BLaER1 (cell line): ENCODE results near the gene RPS6KA5.
"Not testable (repeated sequence)": the region's sequence is repeated elsewhere in the genome, so short reads cannot be mapped to it uniquely, and the experiment has no call there.

Experiments used
- H3K27ac ChIP-seq: shearing (Covaris generic); formaldehyde crosslinking; 2 replicates; pipeline ENCODE4 v1.8.1; 2022
- H3K27me3 ChIP-seq: shearing (Covaris generic); formaldehyde crosslinking; 2 replicates; pipeline ENCODE4 v1.8.1; 2022
- H3K36me3 ChIP-seq: shearing (Covaris generic); formaldehyde crosslinking; 2 replicates; pipeline ENCODE4 v1.8.1; 2022
- H3K4me1 ChIP-seq: shearing (Covaris generic); formaldehyde crosslinking; 2 replicates; pipeline ENCODE4 v1.8.1; 2022
- H3K4me2 ChIP-seq: shearing (Covaris generic); formaldehyde crosslinking; 2 replicates; pipeline ENCODE4 v1.8.1; 2022
- H3K4me3 ChIP-seq: shearing (Covaris generic); formaldehyde crosslinking; 2 replicates; pipeline ENCODE4 v1.8.1; 2022
- H3K9ac ChIP-seq: shearing (Covaris generic); formaldehyde crosslinking; 2 replicates; pipeline ENCODE4 v1.8.1; 2022
- H3K9me3 ChIP-seq: shearing (Covaris generic); formaldehyde crosslinking; 2 replicates; pipeline ENCODE4 v1.8.1; 2022
- H4K20me1 ChIP-seq: shearing (Covaris generic); formaldehyde crosslinking; 2 replicates; pipeline ENCODE4 v1.8.1; 2022
- Cebpa-rat ChIP-seq: shearing (Covaris generic); IDR thresholded peaks from 2 replicates; pipeline ENCODE4 v1.8.1; 2022

The RPS6KA5 gene

DNA sequence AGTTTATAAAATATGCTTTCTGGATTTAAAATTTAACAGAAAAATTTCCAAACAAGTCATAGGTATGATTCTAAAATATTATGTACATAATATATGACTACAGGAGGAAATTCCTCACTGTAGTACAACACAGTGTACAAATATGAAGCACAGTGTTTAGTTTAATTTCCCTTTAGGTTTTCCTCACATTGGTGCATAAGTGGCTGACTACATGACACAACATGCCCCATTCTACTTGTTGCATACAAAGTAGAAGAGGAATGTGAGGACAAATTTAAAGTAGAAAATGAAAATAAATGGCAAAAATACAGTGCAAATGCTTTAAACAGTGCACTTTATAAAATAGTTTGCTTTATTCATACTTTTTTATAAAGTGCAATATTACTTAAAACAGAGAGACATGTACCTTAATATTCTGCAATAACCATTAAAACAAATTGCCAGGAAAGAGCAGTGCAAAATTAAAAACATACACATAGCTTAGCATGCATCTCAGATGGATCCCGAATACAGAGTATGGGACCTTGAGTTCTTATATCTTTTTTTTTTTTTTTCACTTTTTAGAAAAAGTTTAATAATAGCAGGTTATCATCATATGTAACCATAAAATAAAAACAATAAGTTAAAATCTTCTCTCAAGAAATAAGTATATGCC, 189.4 kb downstream of the RPS6KA5 start:
- no peak overlapping the region for H3K4me3 ChIP-seq
- H3K9ac ChIP-seq: no peak overlapping the region
- no peaks in the 10 kb centered on the region for H3K27me3 ChIP-seq
- no peak overlapping the region for H3K27ac ChIP-seq
- H3K4me2 ChIP-seq: no peak overlapping the region
- H3K4me1 ChIP-seq: no peaks in the 10 kb centered on the region
- TF ChIP-seq Cebpa-rat: no peak
- H3K9me3 ChIP-seq: no peaks in the 10 kb centered on the region
- H3K36me3 ChIP-seq: no peaks in the 10 kb centered on the region
- H4K20me1 ChIP-seq: no peaks in the 10 kb centered on the region

DNA sequence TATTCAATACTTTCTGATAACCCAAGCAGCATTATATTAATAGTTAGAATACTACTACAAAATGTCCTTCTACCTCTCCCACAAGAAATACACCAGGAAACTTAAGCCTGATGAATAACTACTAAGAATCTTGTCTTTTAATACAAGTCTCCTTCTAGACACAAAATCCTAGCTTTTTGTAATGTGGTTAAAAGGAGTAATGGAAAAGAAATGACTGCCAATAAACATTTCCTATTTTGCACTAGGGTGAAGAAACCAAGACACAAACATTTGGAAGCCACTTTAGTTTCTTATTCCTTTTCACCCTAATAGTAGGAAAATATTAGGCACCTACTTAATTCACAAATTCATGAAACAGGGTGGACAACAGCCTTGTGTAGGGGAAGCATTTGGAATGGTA, 192.9 kb downstream of the RPS6KA5 start:
- H3K4me1 ChIP-seq: no peaks in the 10 kb centered on the region
- no peak overlapping the region for H3K4me3 ChIP-seq
- H3K27me3 ChIP-seq: no peaks in the 10 kb centered on the region
- no peak for TF ChIP-seq Cebpa-rat
- no peaks in the 10 kb centered on the region for H3K9me3 ChIP-seq
- no peaks in the 10 kb centered on the region for H3K36me3 ChIP-seq
- no peak overlapping the region for H3K27ac ChIP-seq
- H3K4me2 ChIP-seq: no peak overlapping the region
- no peaks in the 10 kb centered on the region for H4K20me1 ChIP-seq
- H3K9ac ChIP-seq: no peak overlapping the region

GRCh38 chr14:90866833-90867232, 193.6 kb downstream of the RPS6KA5 start:
- no peak overlapping the region for H3K4me3 ChIP-seq
- H3K27ac ChIP-seq: no peak overlapping the region
- no peak overlapping the region for H3K9ac ChIP-seq
- H4K20me1 ChIP-seq: no peaks in the 10 kb centered on the region
- no peak overlapping the region for H3K4me2 ChIP-seq
- H3K4me1 ChIP-seq: no peaks in the 10 kb centered on the region
- H3K9me3 ChIP-seq: no peaks in the 10 kb centered on the region
- H3K27me3 ChIP-seq: no peaks in the 10 kb centered on the region
- H3K36me3 ChIP-seq: no peaks in the 10 kb centered on the region
- no peak for TF ChIP-seq Cebpa-rat

- TF ChIP-seq Cebpa-rat: no peak
- no peaks in the 10 kb centered on the region for H3K36me3 ChIP-seq
- H3K4me2 ChIP-seq: no peak overlapping the region
Observed at GRCh38 chr14:90864741-90865140, 195.7 kb downstream of the RPS6KA5 start.

DNA sequence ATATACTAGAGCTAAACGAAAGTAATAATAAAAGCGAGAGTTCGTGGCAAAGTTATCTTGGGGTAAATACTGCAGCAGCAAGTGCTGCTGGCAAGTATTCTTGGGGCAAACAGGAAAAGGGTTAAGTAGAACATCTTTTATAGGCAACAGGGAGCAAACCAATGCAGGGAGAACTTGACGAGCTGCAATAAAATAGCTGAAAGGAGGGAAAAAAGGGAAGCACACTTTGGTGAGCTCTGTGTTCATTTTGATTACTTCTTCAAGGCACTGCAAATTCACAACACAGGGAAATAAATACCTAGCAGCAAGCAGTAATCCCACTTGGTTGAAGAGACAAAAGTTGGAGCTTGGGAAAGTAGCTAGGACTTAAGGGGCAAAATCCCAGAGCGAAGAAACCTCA, 201.9 kb downstream of the RPS6KA5 start:
- Histone ChIP-seq H3K9ac (no peak overlapping the region), H3K36me3 (no peaks in the 10 kb centered on the region), H3K4me2 (no peak overlapping the region), H3K4me3 (no peak overlapping the region), H4K20me1 (no peaks in the 10 kb centered on the region), H3K27me3 (no peaks in the 10 kb centered on the region), H3K27ac (no peak overlapping the region), H3K9me3 (no peaks in the 10 kb centered on the region), H3K4me1 (no peaks in the 10 kb centered on the region)
- TF ChIP-seq Cebpa-rat: no peak

More at GRCh38 chr14:90864741-90865140, 195.7 kb downstream of the RPS6KA5 start:
- Histone ChIP-seq H3K27me3 (no peaks in the 10 kb centered on the region), H3K9me3 (no peaks in the 10 kb centered on the region), H3K4me3 (no peak overlapping the region), H4K20me1 (no peaks in the 10 kb centered on the region), H3K4me1 (no peaks in the 10 kb centered on the region), H3K9ac (no peak overlapping the region), H3K27ac (no peak overlapping the region)

DNA sequence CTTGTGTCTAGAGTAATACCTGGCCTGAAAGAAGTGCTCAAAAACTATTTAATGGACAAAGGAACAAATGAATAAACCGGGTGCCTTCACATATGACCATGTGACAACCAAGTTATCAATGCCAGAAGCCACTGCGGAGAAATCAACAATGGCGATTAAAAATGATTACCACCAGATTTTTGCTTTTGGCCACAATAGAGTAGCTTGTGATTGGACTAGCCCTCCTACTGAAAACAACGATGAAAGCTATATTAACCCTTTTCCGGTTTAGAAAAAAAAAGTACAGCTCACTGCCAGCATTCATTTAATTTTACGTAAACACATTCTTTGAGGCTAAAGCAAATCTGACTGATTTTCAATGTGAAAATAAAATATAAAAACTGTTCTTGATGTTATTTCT, 202.6 kb downstream of the RPS6KA5 start:
- Histone ChIP-seq H3K4me3 (no peak overlapping the region), H3K4me2 (no peak overlapping the region), H3K4me1 (no peaks in the 10 kb centered on the region), H3K9me3 (no peaks in the 10 kb centered on the region), H3K36me3 (no peaks in the 10 kb centered on the region), H4K20me1 (no peaks in the 10 kb centered on the region), H3K27me3 (no peaks in the 10 kb centered on the region), H3K27ac (no peak overlapping the region), H3K9ac (no peak overlapping the region)
- no peak for TF ChIP-seq Cebpa-rat

GRCh38 chr14:90856115-90856514, 204.3 kb downstream of the RPS6KA5 start:
- not testable (repeated sequence) for H4K20me1 ChIP-seq, H3K4me2 ChIP-seq, H3K4me1 ChIP-seq, H3K36me3 ChIP-seq, H3K9me3 ChIP-seq, H3K9ac ChIP-seq, H3K4me3 ChIP-seq, H3K27ac ChIP-seq, H3K27me3 ChIP-seq

DNA sequence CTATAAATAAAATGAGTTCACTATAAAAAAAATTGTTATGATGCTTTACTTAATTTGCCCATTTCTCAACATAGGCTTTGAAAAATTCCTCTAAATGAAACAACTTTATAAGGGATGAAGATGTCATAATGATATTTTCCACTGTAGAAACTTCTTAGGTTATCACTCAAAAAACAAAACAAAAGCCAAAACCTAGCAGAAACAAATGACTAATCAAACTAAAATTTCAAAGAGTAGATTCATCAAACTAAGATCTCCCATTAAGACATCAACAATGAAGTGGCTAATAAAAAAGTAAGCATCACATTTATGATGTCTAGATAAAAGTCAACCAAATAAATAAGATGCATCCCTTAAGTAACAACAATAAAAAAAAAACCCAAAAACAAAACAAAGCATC, 207.3 kb downstream of the RPS6KA5 start:
- TF ChIP-seq Cebpa-rat: no peak
- Histone ChIP-seq H3K4me1 (no peaks in the 10 kb centered on the region), H3K27ac (no peak overlapping the region), H3K27me3 (no peaks in the 10 kb centered on the region), H3K4me2 (no peak overlapping the region), H3K9me3 (no peaks in the 10 kb centered on the region), H3K9ac (no peak overlapping the region), H3K36me3 (no peaks in the 10 kb centered on the region), H3K4me3 (no peak overlapping the region), H4K20me1 (no peaks in the 10 kb centered on the region)

DNA sequence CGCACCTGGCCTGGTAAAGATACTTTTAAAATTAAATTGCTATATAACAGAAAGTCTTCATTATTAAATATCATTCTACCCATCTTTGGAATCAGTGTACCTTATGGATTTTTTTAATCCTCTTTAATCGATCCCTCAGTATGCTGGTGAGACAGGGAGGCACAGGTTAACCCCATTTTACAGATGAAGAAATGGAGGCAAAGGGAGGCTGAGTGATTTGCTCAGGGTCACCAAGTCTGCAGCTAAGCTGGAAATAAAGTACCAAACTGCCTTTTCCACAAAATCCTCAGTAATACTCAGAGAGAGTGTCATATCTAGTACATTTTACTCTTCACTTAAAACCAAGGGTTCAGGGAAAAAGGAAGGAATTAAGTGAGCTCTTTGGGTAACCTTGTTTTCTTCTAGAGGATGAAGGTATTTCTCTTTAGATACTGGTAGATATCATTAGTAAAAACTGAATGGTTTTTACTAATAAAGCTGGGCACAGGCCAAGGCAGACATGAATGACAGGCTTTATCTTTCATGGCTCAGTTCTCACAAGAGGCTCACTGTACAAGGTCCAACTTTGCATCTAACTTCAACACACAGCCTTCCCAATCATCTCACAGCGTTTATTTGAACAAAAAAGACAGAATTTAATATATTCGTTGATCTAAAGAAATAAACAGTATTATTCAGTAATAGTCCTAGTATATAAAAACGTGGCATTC, 209.0 kb downstream of the RPS6KA5 start:
- Histone ChIP-seq H3K9ac (no peak overlapping the region), H3K4me2 (no peak overlapping the region), H3K4me3 (no peak overlapping the region), H3K27ac (no peak overlapping the region), H3K4me1 (no peaks in the 10 kb centered on the region), H3K9me3 (no peaks in the 10 kb centered on the region), H4K20me1 (no peaks in the 10 kb centered on the region), H3K36me3 (no peaks in the 10 kb centered on the region), H3K27me3 (no peaks in the 10 kb centered on the region)
- TF ChIP-seq Cebpa-rat: no peak

DNA sequence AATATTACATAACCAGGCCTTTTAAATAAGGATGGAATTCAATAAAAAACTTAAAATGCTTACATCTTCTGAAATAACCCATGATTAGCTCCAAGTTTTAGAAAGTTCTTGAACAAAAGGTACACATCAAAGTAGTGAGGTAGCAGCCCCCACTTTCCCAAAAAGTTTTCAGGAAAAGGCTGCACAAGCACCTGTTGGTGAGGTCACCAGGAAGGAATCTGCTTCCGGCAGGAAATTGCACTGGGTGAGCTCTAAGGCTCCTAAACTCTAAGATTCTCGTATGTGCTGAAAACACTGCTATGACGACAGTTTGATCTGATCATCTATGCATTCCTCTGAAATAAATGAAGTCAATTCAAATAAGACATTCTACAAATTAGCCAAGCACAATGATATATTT, 210.0 kb downstream of the RPS6KA5 start:
- TF ChIP-seq Cebpa-rat: no peak
- H3K4me3 ChIP-seq: no peak overlapping the region
- H3K27me3 ChIP-seq: no peaks in the 10 kb centered on the region
- no peaks in the 10 kb centered on the region for H3K36me3 ChIP-seq
- no peak overlapping the region for H3K9ac ChIP-seq
- H3K4me2 ChIP-seq: no peak overlapping the region
- H3K4me1 ChIP-seq: no peaks in the 10 kb centered on the region
- H3K27ac ChIP-seq: no peak overlapping the region
- H3K9me3 ChIP-seq: no peaks in the 10 kb centered on the region
- no peaks in the 10 kb centered on the region for H4K20me1 ChIP-seq
